DND-41 (cell line): Measurements from ENCODE around the gene WNT1.

Experiments
- CTCF ChIP-seq: IDR thresholded peaks from 2 replicates; pipeline ENCODE4 v1.5.1; 2012; ENCODE audit warnings: borderline replicate concordance, low read length, moderate library complexity, mild to moderate bottlenecking; ENCODE audit not compliant: poor library complexity, severe bottlenecking; ENCODE audit errors: extremely low read depth
- EZH2 ChIP-seq: IDR thresholded peaks from 3 replicates; pipeline ENCODE4 v1.6.1; 2012; ENCODE audit warnings: borderline replicate concordance, low read depth, mild to moderate bottlenecking, moderate library complexity, low read length, inconsistent platforms; ENCODE audit not compliant: severe bottlenecking

GRCh38 chr12:49027846-49028555 is 49.9 kb downstream of the WNT1 start:
- no peak for TF ChIP-seq EZH2
- no peak for TF ChIP-seq CTCF
